GM12865 (cell line): ENCODE results near the gene NFATC2IP.
"Not testable (repeated sequence)": the region's sequence is repeated elsewhere in the genome, so short reads cannot be mapped to it uniquely, and the experiment has no call there.

Source experiments
- DNase-seq: peaks from one replicate; pipeline ENCODE4 v3.0.0; 2010; ENCODE audit warnings: low read depth
- H3K4me3 ChIP-seq: 2 replicates; pipeline ENCODE4 v1.5.1; 2011; ENCODE audit warnings: mild to moderate bottlenecking, low read depth, low read length, control low read depth
- TF ChIP-seq, protein P1 (sequence below): IDR thresholded peaks from 2 replicates; pipeline ENCODE4 v1.5.1; 2011; ENCODE audit warnings: low read length, control low read depth, low read depth, inconsistent platforms; ENCODE audit not compliant: insufficient read depth; ENCODE audit errors: missing control alignments

NFATC2IP gene

DNA sequence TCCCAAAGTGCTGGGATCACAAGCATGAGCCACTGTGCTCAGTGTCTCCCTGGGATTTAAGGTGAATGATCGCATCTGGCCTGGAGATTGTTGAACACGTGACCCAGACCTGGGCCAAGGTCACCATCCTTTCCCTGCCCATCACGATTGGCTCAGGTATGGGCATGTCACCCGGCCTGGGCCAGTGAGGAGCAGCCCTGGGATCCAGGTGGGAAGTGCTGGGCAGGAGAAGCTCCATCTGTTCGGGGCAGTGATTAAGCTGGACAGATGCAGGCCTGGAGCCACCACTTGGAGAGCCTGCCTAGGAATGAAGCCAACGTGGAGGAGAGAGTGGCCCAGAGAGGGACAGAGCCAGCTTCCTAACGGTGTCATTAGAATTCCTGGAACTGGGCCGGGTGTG lies 41.0 kb downstream of the NFATC2IP start:
- no peak overlapping the region for H3K4me3 ChIP-seq
- TF ChIP-seq, protein P1, sequence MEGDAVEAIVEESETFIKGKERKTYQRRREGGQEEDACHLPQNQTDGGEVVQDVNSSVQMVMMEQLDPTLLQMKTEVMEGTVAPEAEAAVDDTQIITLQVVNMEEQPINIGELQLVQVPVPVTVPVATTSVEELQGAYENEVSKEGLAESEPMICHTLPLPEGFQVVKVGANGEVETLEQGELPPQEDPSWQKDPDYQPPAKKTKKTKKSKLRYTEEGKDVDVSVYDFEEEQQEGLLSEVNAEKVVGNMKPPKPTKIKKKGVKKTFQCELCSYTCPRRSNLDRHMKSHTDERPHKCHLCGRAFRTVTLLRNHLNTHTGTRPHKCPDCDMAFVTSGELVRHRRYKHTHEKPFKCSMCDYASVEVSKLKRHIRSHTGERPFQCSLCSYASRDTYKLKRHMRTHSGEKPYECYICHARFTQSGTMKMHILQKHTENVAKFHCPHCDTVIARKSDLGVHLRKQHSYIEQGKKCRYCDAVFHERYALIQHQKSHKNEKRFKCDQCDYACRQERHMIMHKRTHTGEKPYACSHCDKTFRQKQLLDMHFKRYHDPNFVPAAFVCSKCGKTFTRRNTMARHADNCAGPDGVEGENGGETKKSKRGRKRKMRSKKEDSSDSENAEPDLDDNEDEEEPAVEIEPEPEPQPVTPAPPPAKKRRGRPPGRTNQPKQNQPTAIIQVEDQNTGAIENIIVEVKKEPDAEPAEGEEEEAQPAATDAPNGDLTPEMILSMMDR, result no peak
- DNase-seq, result no peak

DNA sequence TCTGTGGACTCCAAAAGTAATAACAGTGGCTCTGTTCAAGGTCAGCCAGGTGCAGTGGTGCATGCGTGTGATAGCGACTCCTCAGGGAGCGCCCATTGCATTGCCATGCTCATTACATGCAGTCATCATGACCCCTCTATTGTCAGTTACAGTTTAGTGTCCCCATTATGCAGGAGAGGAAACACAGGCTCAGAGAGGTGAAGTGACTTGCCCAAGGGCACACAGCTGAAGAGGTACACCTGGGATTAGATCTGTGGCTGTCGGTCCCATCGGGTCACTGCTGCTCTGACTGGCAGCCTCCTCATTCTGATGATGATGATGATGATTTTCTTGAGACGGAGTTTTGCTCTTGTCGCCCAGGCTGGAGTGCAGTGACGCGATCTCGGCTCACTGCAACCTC lies 41.8 kb downstream of the NFATC2IP start:
- H3K4me3 ChIP-seq, result no peak overlapping the region
- no peak for DNase-seq
- TF ChIP-seq, protein P1, result no peak

DNA sequence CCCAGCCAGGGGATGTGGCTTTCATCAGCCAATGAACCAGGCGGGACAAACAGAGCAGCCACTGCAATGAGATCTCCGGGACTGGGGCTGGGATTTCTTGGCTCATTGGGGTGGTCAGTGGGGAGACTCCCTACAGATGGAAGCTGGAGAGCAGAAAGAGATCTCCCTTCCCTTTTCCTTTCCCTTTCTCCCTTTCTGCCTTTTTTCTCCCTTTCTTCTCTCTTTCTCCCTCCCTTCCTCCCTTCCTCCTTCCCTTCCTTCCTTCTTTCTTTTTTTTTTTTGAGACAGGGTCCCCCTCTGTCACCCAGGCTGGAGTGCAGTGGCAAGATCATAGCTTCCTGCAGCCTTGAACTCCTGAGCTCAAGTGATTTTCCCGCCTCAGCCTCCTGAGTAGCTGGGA lies 48.1 kb downstream of the NFATC2IP start:
- TF ChIP-seq, protein P1, result no peak
- no peak for DNase-seq
- H3K4me3 ChIP-seq, result no peak overlapping the region

DNA sequence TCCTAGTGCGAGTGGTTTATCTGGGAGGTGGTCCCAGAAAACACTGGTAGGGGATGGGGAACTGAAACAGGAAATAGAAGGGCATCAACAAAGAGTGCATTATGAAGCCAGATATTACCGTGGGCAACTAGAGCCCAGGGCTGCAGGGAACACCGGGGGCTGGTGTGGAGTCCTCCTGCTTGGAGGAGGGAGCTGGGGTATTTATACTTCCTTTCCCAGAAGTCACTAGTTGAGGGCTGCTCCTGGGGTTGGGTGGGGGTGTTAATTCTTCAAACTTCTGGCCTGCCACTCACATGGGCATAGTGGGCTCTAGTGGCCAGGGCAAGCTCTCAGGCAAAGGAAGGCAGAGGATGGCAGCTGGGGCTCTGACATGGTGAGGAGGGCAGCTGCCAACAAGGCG lies 48.8 kb downstream of the NFATC2IP start:
- no peak overlapping the region for H3K4me3 ChIP-seq
- TF ChIP-seq, protein P1, result no peak
- DNase-seq, result no peak

DNA sequence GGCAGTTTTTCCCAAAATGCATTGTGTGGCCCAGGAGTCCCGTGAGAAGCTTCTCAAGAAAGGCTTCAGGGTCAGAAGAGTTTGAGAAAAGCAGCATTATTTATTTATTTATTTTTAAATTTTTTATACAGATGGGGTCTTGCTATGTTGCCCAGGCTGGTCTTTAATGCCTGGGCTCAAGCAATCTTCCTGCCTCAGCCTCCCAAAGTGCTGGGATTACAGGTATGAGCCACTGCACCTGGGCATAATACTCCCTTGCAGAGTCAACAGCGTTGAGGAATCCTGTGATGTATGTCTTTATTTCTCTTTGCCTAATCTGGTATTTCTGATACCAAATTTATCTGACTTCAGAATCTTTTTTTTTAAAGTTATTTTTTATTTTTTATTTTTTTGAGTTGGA lies 49.3 kb downstream of the NFATC2IP start:
- DNase-seq, result no peak
- TF ChIP-seq, protein P1, result no peak
- H3K4me3 ChIP-seq, result no peak overlapping the region

DNA sequence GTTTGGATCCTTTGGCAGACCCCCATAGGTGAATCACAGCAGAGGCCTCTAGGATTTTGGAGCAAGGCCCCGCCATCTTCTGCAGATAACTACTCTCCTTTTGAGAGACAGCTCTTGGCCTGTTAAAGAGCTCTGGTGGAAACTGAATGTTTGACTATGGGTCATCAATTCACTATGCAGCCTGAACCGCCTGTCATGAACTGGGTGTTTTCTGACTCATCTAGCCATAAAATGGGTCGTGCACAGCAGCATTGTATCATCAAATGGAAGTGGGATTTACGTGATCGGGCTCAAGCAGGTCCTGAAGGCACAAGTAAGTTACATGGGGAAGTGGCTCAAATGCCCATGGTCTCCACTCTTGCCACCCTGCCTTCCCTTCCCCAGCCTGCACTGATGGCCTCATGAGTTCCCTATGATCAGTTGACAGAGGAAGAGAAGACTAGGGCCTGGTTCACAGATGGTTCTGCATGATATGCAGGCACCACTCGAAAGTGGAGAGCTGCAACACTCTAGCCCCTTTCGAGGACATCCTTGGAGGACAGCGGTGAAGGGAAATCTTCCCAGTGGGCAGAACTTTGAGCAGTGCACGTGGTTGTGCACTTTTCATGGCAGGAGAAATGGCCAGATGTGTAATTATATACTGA lies 53.9 kb downstream of the NFATC2IP start:
- not testable (repeated sequence) for H3K4me3 ChIP-seq, DNase-seq

DNA sequence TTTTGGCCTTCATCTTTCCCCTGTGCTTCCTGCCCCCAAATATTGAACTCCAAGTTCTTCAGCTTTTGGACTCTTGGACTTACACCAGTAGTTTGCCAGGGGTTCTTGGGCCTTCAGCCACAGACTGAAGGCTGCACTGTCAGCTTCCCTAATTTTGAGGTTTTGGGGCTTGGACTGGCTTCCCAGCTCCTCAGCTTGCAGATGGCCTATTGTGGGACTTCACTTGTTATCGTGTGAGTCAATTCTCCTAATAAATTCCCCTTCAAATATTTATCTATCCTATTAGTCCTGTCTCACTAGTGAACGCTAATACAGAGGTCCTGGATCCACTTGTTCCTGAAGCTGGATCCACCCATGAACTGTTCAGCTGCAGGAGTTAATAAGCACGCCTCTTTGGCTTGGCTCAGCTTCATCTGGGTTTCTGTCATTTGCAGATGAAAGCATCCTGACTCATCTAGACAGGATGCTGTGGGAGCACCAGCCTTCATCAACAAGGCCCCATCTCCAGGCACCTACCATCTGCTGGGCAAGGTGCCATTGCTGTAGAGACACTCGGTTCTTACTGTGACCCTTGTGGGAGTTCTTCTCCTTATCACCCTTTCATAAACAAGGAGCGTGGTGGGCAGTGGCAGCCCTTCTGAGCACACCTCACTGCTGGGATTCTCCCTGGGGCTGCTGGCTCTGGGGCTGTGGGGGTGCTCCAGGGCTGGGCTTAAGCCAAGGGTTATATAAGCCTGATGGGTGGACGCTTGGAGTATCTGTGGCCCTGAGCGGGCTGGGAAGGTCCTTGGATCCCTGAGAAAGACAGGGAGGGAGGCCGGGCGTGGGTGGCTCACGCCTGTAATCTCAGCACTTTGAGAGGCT lies 57.2 kb downstream of the NFATC2IP start:
- peak; percentile 65 for DNase-seq
- TF ChIP-seq, protein P1, result no peak
- no peak overlapping the region for H3K4me3 ChIP-seq
